Activated CD4-positive, CD25-positive, alpha-beta regulatory T cell treated with anti-CD3 and anti-CD28 coated beads, Interleukin-2, amount 50 U/mL, for 72 hours (primary cell): ENCODE results near the gene PLCD1.
"Not testable (repeated sequence)": the region's sequence is repeated elsewhere in the genome, so short reads cannot be mapped to it uniquely, and the experiment has no call there.

Experiments used
- DNase-seq: peaks from one replicate; pipeline ENCODE4 v3.0.0; 2021

Gene PLCD1

GRCh38 chr3:37997791-37998370 lies 31.6 kb downstream of the PLCD1 start:
- no peak for DNase-seq

GRCh38 chr3:37997342-37997741 lies 32.1 kb downstream of the PLCD1 start:
- DNase-seq = no peak

GRCh38 chr3:37996785-37997301 lies 32.6 kb downstream of the PLCD1 start:
- peak; percentile 83 for DNase-seq

GRCh38 chr3:37995652-37996641 lies 33.5 kb downstream of the PLCD1 start:
- no peak for DNase-seq

- no peak for DNase-seq
Measured at GRCh38 chr3:37994639-37994972, 34.8 kb downstream of the PLCD1 start.

GRCh38 chr3:37993820-37994638 lies 35.4 kb downstream of the PLCD1 start:
- DNase-seq = peak; percentile 71

GRCh38 chr3:37993460-37993819 lies 36.0 kb downstream of the PLCD1 start:
- DNase-seq = no peak

GRCh38 chr3:37993067-37993455 lies 36.4 kb downstream of the PLCD1 start:
- no peak for DNase-seq

GRCh38 chr3:37992271-37993066 lies 37.0 kb downstream of the PLCD1 start:
- no peak for DNase-seq

GRCh38 chr3:37991823-37992222 lies 37.6 kb downstream of the PLCD1 start:
- DNase-seq = no peak

GRCh38 chr3:37991109-37991508 lies 38.3 kb downstream of the PLCD1 start:
- no peak for DNase-seq

- DNase-seq = no peak
Measured at GRCh38 chr3:37990527-37990926, 38.9 kb downstream of the PLCD1 start, which contains the start of gene VILL. Gene VILL (plus strand): TSS chr3:37990786. CDS start chr3:37993673, 2,887 bp downstream.

GRCh38 chr3:37989821-37990480 lies 39.5 kb downstream of the PLCD1 start:
- DNase-seq = no peak

GRCh38 chr3:37988931-37989525 lies 40.4 kb downstream of the PLCD1 start:
- no peak for DNase-seq

GRCh38 chr3:37988376-37988775 lies 41.1 kb downstream of the PLCD1 start:
- not testable (repeated sequence) for DNase-seq

- DNase-seq = no peak
Measured at GRCh38 chr3:37987751-37988179, 41.7 kb downstream of the PLCD1 start.

- DNase-seq = no peak
Measured at GRCh38 chr3:37987315-37987697, 42.1 kb downstream of the PLCD1 start.

- DNase-seq = no peak
Measured at GRCh38 chr3:37986479-37987314, 42.7 kb downstream of the PLCD1 start.

GRCh38 chr3:37985637-37986320 lies 43.7 kb downstream of the PLCD1 start:
- no peak for DNase-seq

- DNase-seq = no peak
Measured at GRCh38 chr3:37984596-37984995, 44.8 kb downstream of the PLCD1 start.
